OCI-LY3 (cell line): ENCODE data around the gene RAPGEF5.

Experiments used
- H2AFZ ChIP-seq: fragments of 200-600, 300-600 bp; shearing (Covaris generic); 2 replicates; pipeline ENCODE4 v1.6.0; 2014; ENCODE audit warnings: antibody characterized with exemption, low read depth, low read length
- H3K27ac ChIP-seq: fragments of 200-600, 300-600 bp; sonication (generic); 2 replicates; pipeline ENCODE4 v1.5.1; 2014; ENCODE audit warnings: mild to moderate bottlenecking, low read length, moderate library complexity, mixed read lengths
- H3K27me3 ChIP-seq: fragments of 200-600, 300-600 bp; sonication (generic); 2 replicates; pipeline ENCODE4 v1.6.1; 2014; ENCODE audit warnings: low read depth, low read length, mixed read lengths
- H3K36me3 ChIP-seq: fragments of 200-600, 300-600 bp; sonication (generic); replicated peaks from 2 replicates; pipeline ENCODE3; 2014; ENCODE audit warnings: low read depth, low read length, mixed read lengths
- H3K4me1 ChIP-seq: fragments of 300-600, 200-600 bp; sonication (generic); 2 replicates; pipeline ENCODE4 v1.6.1; 2014; ENCODE audit warnings: low read length, mixed read lengths
- H3K4me2 ChIP-seq: fragments of 200-600, 300-600 bp; sonication (generic); 2 replicates; pipeline ENCODE4 v1.6.1; 2014; ENCODE audit warnings: low read length, mixed read lengths
- H3K4me3 ChIP-seq: fragments of 300-600, 200-600 bp; sonication (generic); 2 replicates; pipeline ENCODE4 v1.5.1; 2014; ENCODE audit warnings: antibody characterized with exemption, mild to moderate bottlenecking, low read length, moderate library complexity
- H3K79me2 ChIP-seq: fragments of 300-600, 200-600 bp; shearing (Covaris generic); 2 replicates; pipeline ENCODE4 v1.6.1; 2014; ENCODE audit warnings: mild to moderate bottlenecking, low read length, mixed read lengths
- H3K9ac ChIP-seq: fragments of 300-600, 200-600 bp; shearing (Covaris generic); 2 replicates; pipeline ENCODE4 v1.6.0; 2014; ENCODE audit warnings: mild to moderate bottlenecking, low read length, moderate library complexity
- H3K9me3 ChIP-seq: fragments of 200-600, 300-600 bp; shearing (Covaris generic); 2 replicates; pipeline ENCODE4 v1.6.1; 2014; ENCODE audit warnings: low read length, mixed read lengths; ENCODE audit not compliant: insufficient read depth
- H4K20me1 ChIP-seq: fragments of 200-600, 300-600 bp; sonication (generic); 2 replicates; pipeline ENCODE4 v1.6.1; 2016; ENCODE audit warnings: low read length, mixed read lengths; ENCODE audit not compliant: insufficient read depth
- EZH2phosphoT487 ChIP-seq: fragments of 200-600 bp; shearing (Covaris generic); IDR thresholded peaks from 2 replicates; pipeline ENCODE4 v1.6.1; 2018; ENCODE audit warnings: antibody characterized with exemption, mixed run types, low read depth
- TF ChIP-seq, protein P1 (sequence below): fragments of 200-600, 300-600 bp; sonication (generic); IDR thresholded peaks from 2 replicates; pipeline ENCODE4 v1.5.1; 2014; ENCODE audit warnings: antibody characterized with exemption, low read length, low read depth

Gene RAPGEF5

DNA sequence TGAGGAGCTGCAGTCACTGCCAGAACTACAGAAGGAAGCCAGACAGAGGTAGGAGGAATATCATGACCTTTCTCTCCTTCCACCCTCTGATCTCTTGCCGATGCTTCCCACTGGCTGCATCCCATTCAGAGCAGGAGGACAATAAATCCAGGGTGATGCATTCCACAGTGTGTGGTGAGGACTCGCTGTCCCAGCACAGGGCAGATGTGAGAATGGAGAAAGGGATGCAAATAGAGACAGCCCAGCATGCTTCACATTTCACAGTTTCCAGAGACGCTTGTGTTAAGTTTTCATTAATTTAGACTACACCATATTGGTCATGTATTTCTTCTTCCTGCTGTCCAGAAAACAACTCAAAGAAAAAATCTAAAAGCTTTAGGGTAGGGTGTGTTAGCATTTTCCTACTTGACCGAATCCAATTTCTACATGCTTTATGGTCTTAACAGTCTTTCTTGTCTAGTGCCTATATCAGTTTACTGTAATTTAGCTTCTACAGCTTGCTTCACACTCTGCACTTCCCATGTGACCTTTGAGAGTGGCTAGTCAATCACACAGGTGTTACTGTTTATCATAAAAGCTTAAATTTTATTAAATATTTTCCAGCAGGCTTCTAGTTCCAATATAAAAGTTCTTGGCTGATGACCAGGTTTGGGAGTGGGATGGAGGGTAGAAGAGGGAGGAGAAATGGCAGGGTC, 155.6 kb downstream of the RAPGEF5 start:
- Histone ChIP-seq H2AFZ (no peak overlapping the region), H3K4me2 (no peak overlapping the region), H3K27me3 (no peaks in the 10 kb centered on the region), H3K9ac (no peak overlapping the region), H3K4me3 (no peak overlapping the region), H3K27ac (no peak overlapping the region), H4K20me1 (no peaks in the 10 kb centered on the region), H3K79me2 (no peaks in the 10 kb centered on the region), H3K36me3 (no peaks in the 10 kb centered on the region), H3K4me1 (no peaks in the 10 kb centered on the region), H3K9me3 (no peaks in the 10 kb centered on the region)
- no peak for TF ChIP-seq EZH2phosphoT487
- TF ChIP-seq, protein P1, sequence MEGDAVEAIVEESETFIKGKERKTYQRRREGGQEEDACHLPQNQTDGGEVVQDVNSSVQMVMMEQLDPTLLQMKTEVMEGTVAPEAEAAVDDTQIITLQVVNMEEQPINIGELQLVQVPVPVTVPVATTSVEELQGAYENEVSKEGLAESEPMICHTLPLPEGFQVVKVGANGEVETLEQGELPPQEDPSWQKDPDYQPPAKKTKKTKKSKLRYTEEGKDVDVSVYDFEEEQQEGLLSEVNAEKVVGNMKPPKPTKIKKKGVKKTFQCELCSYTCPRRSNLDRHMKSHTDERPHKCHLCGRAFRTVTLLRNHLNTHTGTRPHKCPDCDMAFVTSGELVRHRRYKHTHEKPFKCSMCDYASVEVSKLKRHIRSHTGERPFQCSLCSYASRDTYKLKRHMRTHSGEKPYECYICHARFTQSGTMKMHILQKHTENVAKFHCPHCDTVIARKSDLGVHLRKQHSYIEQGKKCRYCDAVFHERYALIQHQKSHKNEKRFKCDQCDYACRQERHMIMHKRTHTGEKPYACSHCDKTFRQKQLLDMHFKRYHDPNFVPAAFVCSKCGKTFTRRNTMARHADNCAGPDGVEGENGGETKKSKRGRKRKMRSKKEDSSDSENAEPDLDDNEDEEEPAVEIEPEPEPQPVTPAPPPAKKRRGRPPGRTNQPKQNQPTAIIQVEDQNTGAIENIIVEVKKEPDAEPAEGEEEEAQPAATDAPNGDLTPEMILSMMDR = no peak

DNA sequence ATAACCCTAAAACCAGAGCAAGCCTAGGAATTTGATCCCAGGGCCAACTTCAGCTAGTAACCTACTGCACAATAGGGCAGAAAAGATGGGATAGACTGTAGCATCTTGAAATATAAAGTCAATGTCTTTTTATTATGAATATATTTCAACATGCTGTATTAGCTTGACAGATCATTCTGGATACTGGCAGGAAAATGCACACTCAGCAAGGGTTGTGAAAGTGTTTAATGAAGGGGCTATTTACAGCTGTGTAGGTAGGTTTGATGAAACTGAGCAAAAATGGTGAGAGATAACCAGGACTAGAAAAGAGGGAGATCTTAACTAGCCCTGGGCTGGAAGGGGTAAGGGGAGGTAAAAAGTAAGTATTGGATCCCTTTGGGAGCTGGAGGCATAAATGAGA, 156.2 kb downstream of the RAPGEF5 start:
- no peaks in the 10 kb centered on the region for H3K27me3 ChIP-seq
- no peak overlapping the region for H3K27ac ChIP-seq
- no peak overlapping the region for H3K9ac ChIP-seq
- no peaks in the 10 kb centered on the region for H4K20me1 ChIP-seq
- TF ChIP-seq, protein P1 = no peak
- no peak for TF ChIP-seq EZH2phosphoT487
- no peaks in the 10 kb centered on the region for H3K36me3 ChIP-seq
- peaks cover 2% of the 10 kb centered on the region for H3K4me1 ChIP-seq
- no peaks in the 10 kb centered on the region for H3K9me3 ChIP-seq
- no peak overlapping the region for H3K4me2 ChIP-seq
- H3K4me3 ChIP-seq = no peak overlapping the region
- H2AFZ ChIP-seq = no peak overlapping the region
- H3K79me2 ChIP-seq = no peaks in the 10 kb centered on the region

DNA sequence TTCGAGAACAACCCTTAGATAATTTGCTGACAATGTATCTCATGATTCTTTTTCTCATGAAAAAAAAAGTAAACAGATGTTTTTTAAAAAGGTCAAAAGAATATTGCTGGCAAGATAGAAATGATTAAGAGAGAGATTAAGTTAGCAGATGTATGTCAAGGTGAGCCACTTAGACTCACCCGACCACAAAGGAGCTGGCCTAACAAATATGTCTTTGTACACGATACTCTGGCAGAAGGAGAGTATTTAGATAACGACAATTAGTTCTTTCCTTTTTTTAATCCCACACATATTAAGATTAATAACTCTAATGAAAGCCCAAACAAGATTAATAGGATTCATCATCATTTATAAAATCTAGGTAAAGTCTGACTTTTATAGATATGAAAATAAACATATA, 156.7 kb downstream of the RAPGEF5 start:
- TF ChIP-seq, protein P1 = no peak
- TF ChIP-seq EZH2phosphoT487 = no peak

DNA sequence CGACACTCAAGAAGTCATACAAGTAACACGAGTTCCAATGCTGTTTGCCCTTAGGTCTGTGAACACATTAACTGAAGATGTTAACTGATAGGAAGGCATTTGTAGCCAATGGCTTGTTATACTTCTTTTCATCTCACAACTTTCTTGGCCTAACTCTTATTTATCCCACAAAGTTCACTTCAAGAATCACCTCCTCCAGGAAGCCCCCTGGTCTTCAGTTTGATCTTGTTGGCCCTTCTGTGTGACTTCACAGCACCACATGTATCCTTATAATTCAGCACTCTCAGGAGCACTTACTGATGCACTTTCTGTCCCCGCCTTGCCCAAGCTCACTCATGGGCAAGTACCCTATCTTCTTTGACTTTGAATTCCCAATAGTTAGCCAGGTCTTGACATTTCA, 159.6 kb downstream of the RAPGEF5 start:
- Histone ChIP-seq H3K9me3 (no peaks in the 10 kb centered on the region), H3K36me3 (no peaks in the 10 kb centered on the region), H3K27me3 (no peaks in the 10 kb centered on the region), H3K4me1 (peaks cover 11% of the 10 kb centered on the region), H3K79me2 (no peaks in the 10 kb centered on the region), H2AFZ (no peak overlapping the region), H3K9ac (no peak overlapping the region), H3K4me2 (no peak overlapping the region), H3K27ac (no peak overlapping the region), H4K20me1 (0 out of 2 replicates have a peak, but pooled peaks cover 4% of the 10 kb centered on the region), H3K4me3 (no peak overlapping the region)
- TF ChIP-seq, protein P1 = no peak
- no peak for TF ChIP-seq EZH2phosphoT487

More for the DNA sequence above, 156.7 kb downstream of the RAPGEF5 start:
- Histone ChIP-seq H3K9ac (no peak overlapping the region), H2AFZ (no peak overlapping the region), H3K4me1 (peaks cover 8% of the 10 kb centered on the region), H3K27me3 (no peaks in the 10 kb centered on the region), H3K4me3 (no peak overlapping the region), H3K4me2 (no peak overlapping the region), H4K20me1 (no peaks in the 10 kb centered on the region), H3K36me3 (no peaks in the 10 kb centered on the region), H3K9me3 (no peaks in the 10 kb centered on the region), H3K27ac (no peak overlapping the region), H3K79me2 (no peaks in the 10 kb centered on the region)
